HepG2 (cell line): ENCODE data around the gene TMEM134. TPM values are rescaled to one million over a fixed set of nuclear protein-coding genes. Genes with fewer than 3 reads are reported as not detected.

ENCODE experiments used
- CC2D1A ChIP-seq: sonication (generic); formaldehyde crosslinking; IDR thresholded peaks from 2 replicates; pipeline ENCODE4 v1.8.1; 2023; ENCODE audit warnings: mild to moderate bottlenecking, missing genetic modification reagents
- PTBP1 ChIP-seq: fragments of 200-400 bp; formaldehyde crosslinking; IDR thresholded peaks from 2 replicates; pipeline ENCODE4 v1.6.1; 2018; ENCODE audit warnings: low read length, low read depth; ENCODE audit not compliant: poor library complexity, severe bottlenecking
- REPIN1 ChIP-seq: sonication (generic); formaldehyde crosslinking; IDR thresholded peaks from 2 replicates; pipeline ENCODE4 v1.8.0; 2022; ENCODE audit warnings: missing genetic modification reagents, low read depth, mild to moderate bottlenecking, borderline replicate concordance
- SIX4 ChIP-seq: sonication (generic); formaldehyde crosslinking; IDR thresholded peaks from 2 replicates; pipeline ENCODE4 v1.4.0; 2020; ENCODE audit warnings: missing genetic modification reagents
- ZNF318 ChIP-seq: sonication (generic); formaldehyde crosslinking; IDR thresholded peaks from 2 replicates; pipeline ENCODE4 v1.4.0; 2020; ENCODE audit warnings: mild to moderate bottlenecking, missing genetic modification reagents
- polyA plus RNA-seq, 8 experiments: library from polyadenylated mRNA; depleted of rRNA in 3 of 8; stranded (reverse) in 7 of 8; unstranded in 1 of 8; fragments of >200 nt; fragmentation: Illumina TruSeq in 4 of 8; extraction: Trizol in 4 of 8; gene quantifications; 2 replicates each; pipeline versions ENCODE4 v1.2.1 to v1.2.3, GENCODE V29; 2011 to 2016; ENCODE audit warnings: low read depth in 4 of 8, missing spikeins in 1 of 8, mixed read lengths in 1 of 8; ENCODE audit not compliant: insufficient read depth in 1 of 8
- total RNA-seq, 5 experiments: library from RNA; depleted of rRNA; stranded (reverse); fragments of >200 nt; fragmentation: Illumina TruSeq; extraction: Trizol; gene quantifications; 2 replicates each; pipeline ENCODE4 v1.2.3, GENCODE V29; 2016; ENCODE audit warnings: low read depth in 1 of 5

The TMEM134 gene
- total and polyA plus RNA-seq, 2 of the 13 experiments (the other 11 are each of a cell fraction or from before 2014, with no cell fraction given), result 6.9 to 26.9 TPM

GRCh38 chr11:67438158-67438902, 30.7 kb downstream of the TMEM134 start (continued):
- TF ChIP-seq ZNF318 (CRISPR knock-in tag) (no peak), PTBP1 (no peak), SIX4 (CRISPR knock-in tag) (no peak), CC2D1A (CRISPR knock-in tag) (no peak), REPIN1 (CRISPR knock-in tag) (no peak)
